A549 (cell line): ENCODE measurements around the gene TREM2. TPM values are rescaled to one million over a fixed set of nuclear protein-coding genes. Genes with fewer than 3 reads are reported as not detected.

Experiments used
- ATAC-seq, 2 experiments: fragments of 200-7000 bp in 1 of 2; fragments of >200 bp in 1 of 2; cut with Nextera tagmentation in 1 of 2; cut with Tn5 transposase in 1 of 2; 3 replicates each; pipeline versions ENCODE4 v1.8.0 to v1.9.1; 2018 to 2020; ENCODE audit warnings: mild to moderate bottlenecking in 1 of 2, moderate library complexity in 1 of 2
- CTCF ChIA-PET: fragments of 300-600 bp; sonication (Branson Sonifier 250); formaldehyde crosslinking; extraction: SDS; loops from one replicate; lab custom pipeline; 2021; ENCODE audit warnings: antibody characterized with exemption, inconsistent platforms; lab: Yijun Ruan, JAX
- POLR2A ChIA-PET: fragments of 350-600 bp; formaldehyde crosslinking; extraction: SDS; loops from one replicate; lab custom pipeline; 2021; ENCODE audit warnings: antibody characterized with exemption, inconsistent platforms; lab: Yijun Ruan, JAX
- DNase-seq, 2 experiments: peaks; one replicate each; pipeline versions ENCODE4 v3.0.0 to v3.0.0-alpha.2; 2011 to 2016; ENCODE audit warnings: low read depth in 1 of 2, low spot score in 1 of 2
- FAIRE-seq: peaks from 2 replicates; lab custom pipeline; 2011; peaks lifted over from hg19 to GRCh38; lab: Jason Lieb, UNC
- H3K27ac ChIP-seq, 2 experiments: fragments of >200 bp; sonication (Bioruptor Twin); formaldehyde crosslinking; 3 replicates each; pipeline ENCODE4 v1.5.1; 2016 to 2017
- H3K4me1 ChIP-seq: fragments of >200 bp; sonication (Bioruptor Twin); formaldehyde crosslinking; 3 replicates; pipeline ENCODE4 v1.6.1; 2016
- H3K4me2 ChIP-seq: fragments of >200 bp; sonication (Bioruptor Twin); formaldehyde crosslinking; 3 replicates; pipeline ENCODE4 v1.6.1; 2016
- H3K4me3 ChIP-seq: fragments of >200 bp; sonication (Bioruptor Twin); formaldehyde crosslinking; 3 replicates; pipeline ENCODE4 v1.5.1; 2016
- H3K9me3 ChIP-seq: fragments of >200 bp; sonication (Bioruptor Twin); formaldehyde crosslinking; 3 replicates; pipeline ENCODE4 v1.6.1; 2016
- CBX2 ChIP-seq: fragments of 200-600 bp; sonication (generic); IDR thresholded peaks from 2 replicates; pipeline ENCODE4 v1.6.1; 2016; ENCODE audit warnings: low read depth, mild to moderate bottlenecking, borderline replicate concordance
- CHD2 ChIP-seq: fragments of 150-350 bp; IDR thresholded peaks from 2 replicates; pipeline ENCODE4 v1.6.1; 2014; ENCODE audit warnings: low read length; ENCODE audit not compliant: partially characterized antibody
- EHF ChIP-seq: fragments of 250-450 bp; sonication (Bioruptor Pico); IDR thresholded peaks from 2 replicates; pipeline ENCODE4 v1.5.0; 2020; ENCODE audit warnings: mild to moderate bottlenecking
- FOSB ChIP-seq: fragments of 250-450 bp; sonication (Bioruptor Pico); IDR thresholded peaks from 2 replicates; pipeline ENCODE4 v1.5.0; 2020; ENCODE audit warnings: mild to moderate bottlenecking, moderate library complexity
- FOSL2 ChIP-seq, 2 experiments: fragments of 450-650 bp in 1 of 2; fragments of >200 bp in 1 of 2; sonication (Bioruptor Twin) in 1 of 2; formaldehyde crosslinking; IDR thresholded peaks; 2 replicates each; pipeline versions ENCODE4 v1.5.0 to v1.6.1; 2016 to 2020; ENCODE audit warnings: mild to moderate bottlenecking in 1 of 2, moderate library complexity in 1 of 2
- FOXS1 ChIP-seq: fragments of 250-450 bp; sonication (Bioruptor Pico); IDR thresholded peaks from 2 replicates; pipeline ENCODE4 v1.5.0; 2020; ENCODE audit warnings: mild to moderate bottlenecking, moderate library complexity
- GATA3 ChIP-seq: IDR thresholded peaks from 2 replicates; pipeline ENCODE4 v1.6.1; 2012; ENCODE audit warnings: borderline replicate concordance
- HOXB13 ChIP-seq: fragments of 250-450 bp; sonication (Bioruptor Pico); IDR thresholded peaks from 2 replicates; pipeline ENCODE4 v1.5.0; 2020; ENCODE audit warnings: low read depth, mild to moderate bottlenecking, moderate library complexity
- MAFK ChIP-seq: fragments of 450-650 bp; IDR thresholded peaks from 2 replicates; pipeline ENCODE4 v1.6.1; 2014; ENCODE audit not compliant: partially characterized antibody
- MAZ ChIP-seq: fragments of 150-350 bp; IDR thresholded peaks from 2 replicates; pipeline ENCODE4 v1.6.1; 2014; ENCODE audit warnings: antibody characterized with exemption, low read depth, low read length, borderline replicate concordance
- MYC ChIP-seq: IDR thresholded peaks from 2 replicates; pipeline ENCODE4 v1.6.1; 2012; ENCODE audit warnings: mild to moderate bottlenecking, inconsistent platforms, low read length, improper control_type of control experiment, borderline replicate concordance
- NFE2L2 ChIP-seq: fragments of 150-350 bp; conservative IDR thresholded peaks from 2 replicates; pipeline ENCODE4 v1.6.1; 2014; ENCODE audit warnings: low read length
- POLR2AphosphoS2 ChIP-seq: conservative IDR thresholded peaks from 2 replicates; pipeline ENCODE4 v1.6.1; 2012; ENCODE audit warnings: low read length, improper control_type of control experiment, inconsistent platforms
- RFX5 ChIP-seq: fragments of 450-650 bp; IDR thresholded peaks from 2 replicates; pipeline ENCODE4 v1.7.1; 2014; ENCODE audit warnings: antibody characterized with exemption, mild to moderate bottlenecking, moderate library complexity
- SMC3 ChIP-seq: fragments of >200 bp; sonication (Bioruptor Twin); formaldehyde crosslinking; IDR thresholded peaks from 3 replicates; pipeline ENCODE4 v1.6.1; 2018; ENCODE audit warnings: inconsistent platforms
- SREBF2 ChIP-seq: fragments of 450-650 bp; IDR thresholded peaks from 2 replicates; pipeline ENCODE4 v1.6.1; 2014; ENCODE audit warnings: mild to moderate bottlenecking, moderate library complexity
- TFCP2L1 ChIP-seq: fragments of 250-450 bp; sonication (Bioruptor Pico); IDR thresholded peaks from 2 replicates; pipeline ENCODE4 v1.5.0; 2021; ENCODE audit warnings: mild to moderate bottlenecking
- ZC3H11A ChIP-seq: fragments of 450-650 bp; IDR thresholded peaks from 2 replicates; pipeline ENCODE4 v1.6.1; 2014; ENCODE audit warnings: antibody characterized with exemption, mild to moderate bottlenecking
- ZFP36 ChIP-seq: fragments of 450-650 bp; IDR thresholded peaks from 2 replicates; pipeline ENCODE4 v1.6.1; 2014; ENCODE audit warnings: borderline replicate concordance; ENCODE audit not compliant: partially characterized antibody
- WGBS: methylation state at CpG from one replicate; pipeline ENCODE4 v1.1.6; 2017; ENCODE audit errors: missing lambda C conversion rate; 5-methylcytosine and 5-hydroxymethylcytosine counted together
- polyA plus RNA-seq, 4 experiments: library from polyadenylated mRNA; depleted of rRNA in 3 of 4; stranded (reverse); fragments of >200 nt; fragmentation: RNase III in 1 of 4; extraction: RNeasy Plus Mini Kit Qiagen cat#74134 plus additional on column Dnase treatment in 1 of 4; gene quantifications; 2 replicates in 3 of 4; 3 replicates in 1 of 4; pipeline ENCODE4 v1.2.3, GENCODE V29; 2011 to 2017
- TF ChIP-seq, protein P1 (sequence below): fragments of >200 bp; sonication (Bioruptor Twin); formaldehyde crosslinking; IDR thresholded peaks from 3 replicates; pipeline ENCODE4 v1.5.1; 2016
- TF ChIP-seq, protein P2 (sequence below): fragments of 200-600 bp; sonication (generic); IDR thresholded peaks from 2 replicates; pipeline ENCODE4 v1.6.1; 2016; ENCODE audit warnings: antibody characterized with exemption, mild to moderate bottlenecking, moderate library complexity
- TF ChIP-seq, protein P3 (sequence below): IDR thresholded peaks from 2 replicates; pipeline ENCODE4 v1.6.1; 2012
- TF ChIP-seq, protein P4 (sequence below): IDR thresholded peaks from 2 replicates; pipeline ENCODE4 v1.6.1; 2012; ENCODE audit warnings: low read depth, borderline replicate concordance
- TF ChIP-seq, protein P5 (sequence below): fragments of >200 bp; sonication (Bioruptor Twin); formaldehyde crosslinking; IDR thresholded peaks from 3 replicates; pipeline ENCODE4 v1.6.1; 2016

Gene TREM2
- polyA plus RNA-seq, 2 of the 4 experiments (the other 2 are of a cell fraction) = not detected

DNA sequence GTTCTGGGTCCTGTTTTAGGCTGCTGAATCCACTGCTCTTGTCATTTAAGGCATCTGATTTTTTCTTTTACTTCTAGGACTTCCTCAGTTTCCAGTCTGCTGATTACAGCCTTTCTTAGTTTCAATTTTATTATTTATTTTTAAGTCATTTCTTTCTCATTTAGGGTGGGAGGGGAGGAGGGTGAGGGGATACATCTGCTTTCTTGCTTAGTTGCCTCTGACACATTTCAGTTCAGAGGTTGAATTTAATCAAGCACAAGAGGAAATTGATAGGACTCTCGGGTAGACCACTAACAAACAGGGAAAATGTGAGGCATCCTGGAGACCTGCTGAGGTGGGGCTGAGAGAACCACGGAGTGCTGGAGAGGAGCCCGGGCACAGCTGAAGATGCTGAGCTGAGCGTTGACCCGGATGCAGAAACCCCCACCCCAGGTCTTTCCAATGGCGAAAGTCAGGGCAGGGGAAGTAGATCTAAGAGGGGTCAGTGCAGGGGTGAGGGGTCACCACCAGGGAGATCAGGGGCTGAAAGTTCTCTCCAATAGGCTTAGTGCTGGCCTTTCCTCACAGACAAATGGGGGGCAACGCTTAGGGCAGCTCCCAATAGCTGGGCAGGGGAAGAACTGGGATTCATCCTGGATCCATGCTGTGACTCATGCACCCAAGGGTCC, 45.7 kb upstream of the TREM2 start (continued):
- TF ChIP-seq, protein P1, sequence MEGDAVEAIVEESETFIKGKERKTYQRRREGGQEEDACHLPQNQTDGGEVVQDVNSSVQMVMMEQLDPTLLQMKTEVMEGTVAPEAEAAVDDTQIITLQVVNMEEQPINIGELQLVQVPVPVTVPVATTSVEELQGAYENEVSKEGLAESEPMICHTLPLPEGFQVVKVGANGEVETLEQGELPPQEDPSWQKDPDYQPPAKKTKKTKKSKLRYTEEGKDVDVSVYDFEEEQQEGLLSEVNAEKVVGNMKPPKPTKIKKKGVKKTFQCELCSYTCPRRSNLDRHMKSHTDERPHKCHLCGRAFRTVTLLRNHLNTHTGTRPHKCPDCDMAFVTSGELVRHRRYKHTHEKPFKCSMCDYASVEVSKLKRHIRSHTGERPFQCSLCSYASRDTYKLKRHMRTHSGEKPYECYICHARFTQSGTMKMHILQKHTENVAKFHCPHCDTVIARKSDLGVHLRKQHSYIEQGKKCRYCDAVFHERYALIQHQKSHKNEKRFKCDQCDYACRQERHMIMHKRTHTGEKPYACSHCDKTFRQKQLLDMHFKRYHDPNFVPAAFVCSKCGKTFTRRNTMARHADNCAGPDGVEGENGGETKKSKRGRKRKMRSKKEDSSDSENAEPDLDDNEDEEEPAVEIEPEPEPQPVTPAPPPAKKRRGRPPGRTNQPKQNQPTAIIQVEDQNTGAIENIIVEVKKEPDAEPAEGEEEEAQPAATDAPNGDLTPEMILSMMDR = no peak
- TF ChIP-seq CBX2 (no peak), CHD2 (no peak), FOSB (no peak), RFX5 (no peak), POLR2AphosphoS2 (no peak), SMC3 (no peak), NFE2L2 (no peak), MAFK (no peak)
- TF ChIP-seq, protein P2, sequence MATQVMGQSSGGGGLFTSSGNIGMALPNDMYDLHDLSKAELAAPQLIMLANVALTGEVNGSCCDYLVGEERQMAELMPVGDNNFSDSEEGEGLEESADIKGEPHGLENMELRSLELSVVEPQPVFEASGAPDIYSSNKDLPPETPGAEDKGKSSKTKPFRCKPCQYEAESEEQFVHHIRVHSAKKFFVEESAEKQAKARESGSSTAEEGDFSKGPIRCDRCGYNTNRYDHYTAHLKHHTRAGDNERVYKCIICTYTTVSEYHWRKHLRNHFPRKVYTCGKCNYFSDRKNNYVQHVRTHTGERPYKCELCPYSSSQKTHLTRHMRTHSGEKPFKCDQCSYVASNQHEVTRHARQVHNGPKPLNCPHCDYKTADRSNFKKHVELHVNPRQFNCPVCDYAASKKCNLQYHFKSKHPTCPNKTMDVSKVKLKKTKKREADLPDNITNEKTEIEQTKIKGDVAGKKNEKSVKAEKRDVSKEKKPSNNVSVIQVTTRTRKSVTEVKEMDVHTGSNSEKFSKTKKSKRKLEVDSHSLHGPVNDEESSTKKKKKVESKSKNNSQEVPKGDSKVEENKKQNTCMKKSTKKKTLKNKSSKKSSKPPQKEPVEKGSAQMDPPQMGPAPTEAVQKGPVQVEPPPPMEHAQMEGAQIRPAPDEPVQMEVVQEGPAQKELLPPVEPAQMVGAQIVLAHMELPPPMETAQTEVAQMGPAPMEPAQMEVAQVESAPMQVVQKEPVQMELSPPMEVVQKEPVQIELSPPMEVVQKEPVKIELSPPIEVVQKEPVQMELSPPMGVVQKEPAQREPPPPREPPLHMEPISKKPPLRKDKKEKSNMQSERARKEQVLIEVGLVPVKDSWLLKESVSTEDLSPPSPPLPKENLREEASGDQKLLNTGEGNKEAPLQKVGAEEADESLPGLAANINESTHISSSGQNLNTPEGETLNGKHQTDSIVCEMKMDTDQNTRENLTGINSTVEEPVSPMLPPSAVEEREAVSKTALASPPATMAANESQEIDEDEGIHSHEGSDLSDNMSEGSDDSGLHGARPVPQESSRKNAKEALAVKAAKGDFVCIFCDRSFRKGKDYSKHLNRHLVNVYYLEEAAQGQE = no peak

DNA sequence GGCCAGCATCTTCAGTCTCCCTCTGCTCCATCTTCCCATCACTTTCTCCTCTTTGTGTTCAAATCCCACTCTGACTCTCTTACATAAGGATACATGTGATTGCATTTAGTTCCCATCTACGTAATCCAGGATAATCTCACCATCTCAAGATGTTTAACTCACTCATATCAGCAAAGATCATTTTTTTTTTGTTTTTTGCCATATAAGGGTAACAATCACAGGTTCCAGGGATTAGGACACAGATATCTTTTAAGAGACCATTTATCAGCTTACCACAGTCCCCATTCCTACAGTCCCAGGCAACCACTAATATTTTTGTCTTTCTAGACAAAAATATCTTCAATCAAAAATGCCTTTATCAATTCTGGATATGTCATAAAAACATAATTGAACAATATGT, 41.2 kb upstream of the TREM2 start:
- no peak for TF ChIP-seq SREBF2
- no peak for TF ChIP-seq ZFP36
- TF ChIP-seq, protein P3, sequence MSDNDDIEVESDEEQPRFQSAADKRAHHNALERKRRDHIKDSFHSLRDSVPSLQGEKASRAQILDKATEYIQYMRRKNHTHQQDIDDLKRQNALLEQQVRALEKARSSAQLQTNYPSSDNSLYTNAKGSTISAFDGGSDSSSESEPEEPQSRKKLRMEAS = no peak
- no peak for TF ChIP-seq ZC3H11A
- no peak for TF ChIP-seq TFCP2L1 (CRISPR knock-in tag)
- no peak for TF ChIP-seq SMC3
- TF ChIP-seq, all 56 proteins: peak for 0
- Histone ChIP-seq H3K4me1 (no peaks in the 10 kb centered on the region), H3K4me2 (no peak overlapping the region), H3K4me3 (no peak overlapping the region), H3K9me3 (no peaks in the 10 kb centered on the region), H3K27ac (no peak overlapping the region)
- 0% methylated on average over 1 of the region's 1 CpG for WGBS
- FAIRE-seq (no peak), ATAC-seq (no peak), DNase-seq (no peak)
- CTCF ChIA-PET = no interaction called here
- POLR2A ChIA-PET = no interaction called here

DNA sequence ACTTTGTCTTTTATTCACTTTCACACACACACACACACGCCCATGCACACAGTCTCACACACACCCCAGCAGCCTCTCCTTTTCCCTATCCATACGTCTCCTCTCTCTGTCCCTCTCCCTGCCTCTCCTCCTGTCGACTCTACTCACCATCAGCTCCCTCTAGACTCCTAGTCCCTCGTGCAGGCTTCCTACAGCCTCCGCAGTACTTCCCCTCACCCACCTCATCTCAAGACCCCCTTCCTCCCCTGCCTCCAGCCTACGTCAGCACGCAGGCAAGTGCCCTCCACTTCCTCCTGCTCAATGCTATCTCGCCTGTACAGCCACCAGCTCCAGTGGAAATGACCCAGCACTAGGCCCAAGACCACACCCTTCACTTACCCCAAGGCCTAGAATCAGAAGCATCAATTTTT, 38.9 kb upstream of the TREM2 start:
- FAIRE-seq = no peak
- ATAC-seq = no peak
- TF ChIP-seq RFX5 = no peak
- no peak for TF ChIP-seq HOXB13 (CRISPR knock-in tag)
- TF ChIP-seq MYC = no peak
- TF ChIP-seq EHF (CRISPR knock-in tag) = no peak
- TF ChIP-seq MAZ = no peak
- no peak for TF ChIP-seq FOXS1 (CRISPR knock-in tag)
- no peak for TF ChIP-seq GATA3
- no peak for TF ChIP-seq FOSL2 (IDR thresholded peaks at IDR 0.05)
- TF ChIP-seq FOSL2 (CRISPR knock-in tag; IDR thresholded peaks at IDR 0.05) = no peak
- TF ChIP-seq, protein P4, sequence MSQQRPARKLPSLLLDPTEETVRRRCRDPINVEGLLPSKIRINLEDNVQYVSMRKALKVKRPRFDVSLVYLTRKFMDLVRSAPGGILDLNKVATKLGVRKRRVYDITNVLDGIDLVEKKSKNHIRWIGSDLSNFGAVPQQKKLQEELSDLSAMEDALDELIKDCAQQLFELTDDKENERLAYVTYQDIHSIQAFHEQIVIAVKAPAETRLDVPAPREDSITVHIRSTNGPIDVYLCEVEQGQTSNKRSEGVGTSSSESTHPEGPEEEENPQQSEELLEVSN = no peak
- TF ChIP-seq, protein P5, sequence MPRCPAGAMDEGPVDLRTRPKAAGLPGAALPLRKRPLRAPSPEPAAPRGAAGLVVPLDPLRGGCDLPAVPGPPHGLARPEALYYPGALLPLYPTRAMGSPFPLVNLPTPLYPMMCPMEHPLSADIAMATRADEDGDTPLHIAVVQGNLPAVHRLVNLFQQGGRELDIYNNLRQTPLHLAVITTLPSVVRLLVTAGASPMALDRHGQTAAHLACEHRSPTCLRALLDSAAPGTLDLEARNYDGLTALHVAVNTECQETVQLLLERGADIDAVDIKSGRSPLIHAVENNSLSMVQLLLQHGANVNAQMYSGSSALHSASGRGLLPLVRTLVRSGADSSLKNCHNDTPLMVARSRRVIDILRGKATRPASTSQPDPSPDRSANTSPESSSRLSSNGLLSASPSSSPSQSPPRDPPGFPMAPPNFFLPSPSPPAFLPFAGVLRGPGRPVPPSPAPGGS = no peak
- no peak for TF ChIP-seq SREBF2
- no peak for DNase-seq
- Histone ChIP-seq H3K4me1 (no peaks in the 10 kb centered on the region), H3K4me3 (no peak overlapping the region), H3K9me3 (no peaks in the 10 kb centered on the region), H3K27ac (no peak overlapping the region), H3K4me2 (no peak overlapping the region)
- WGBS = 44% methylated on average over 8 of the region's 8 CpGs
- POLR2A ChIA-PET = no interaction called here
- CTCF ChIA-PET = interaction anchor here (0.7 kb wide), 1 partner anchor 20 kb away, joined by 3 read pairs; no protein-coding TSS in a partner anchor
